K562 (cell line): ENCODE measurements around the gene NUCKS1. TPM values are rescaled to one million over a fixed set of nuclear protein-coding genes. Genes with fewer than 3 reads are reported as not detected.

Experiments
- CHD7 ChIP-seq: fragments of 200-600 bp; sonication (generic); IDR thresholded peaks from one replicate; pipeline ENCODE4 v1.6.1; 2012; ENCODE audit warnings: mild to moderate bottlenecking, low read depth, low read length, inconsistent platforms
- ILK ChIP-seq: fragments of 450-650 bp; IDR thresholded peaks from 2 replicates; pipeline ENCODE4 v1.6.1; 2016; ENCODE audit warnings: missing genetic modification characterization, low read depth, mild to moderate bottlenecking, missing compliant biosample characterization, moderate library complexity, borderline replicate concordance
- NONO ChIP-seq, 2 experiments: fragments of 200-400 bp in 1 of 2; fragments of 450-650 bp in 1 of 2; formaldehyde crosslinking in 1 of 2; IDR thresholded peaks; 2 replicates each; pipeline ENCODE4 v1.6.1; 2017; ENCODE audit warnings: low read depth in 2 of 2, mild to moderate bottlenecking in 2 of 2, moderate library complexity in 2 of 2, low read length in 1 of 2
- SIN3B ChIP-seq: fragments of 450-650 bp; IDR thresholded peaks from 2 replicates; pipeline ENCODE4 v1.6.1; 2017; ENCODE audit warnings: low read depth, mild to moderate bottlenecking, moderate library complexity
- ZNF354B ChIP-seq: fragments of 250-450 bp; sonication (Bioruptor Pico); IDR thresholded peaks from 2 replicates; pipeline ENCODE4 v1.4.0; 2020
- ZNF407 ChIP-seq: fragments of 450-650 bp; IDR thresholded peaks from 2 replicates; pipeline ENCODE4 v1.6.1; 2016; ENCODE audit warnings: low read depth
- polyA plus RNA-seq, 8 experiments: library from polyadenylated mRNA; depleted of rRNA in 4 of 8; stranded (reverse) in 5 of 8; unstranded in 3 of 8; fragments of >200 nt; fragmentation: Nextera tagmentation in 2 of 8; fragmentation: Illumina TruSeq in 1 of 8; extraction: Ambion mirVana in 2 of 8; extraction: Trizol in 1 of 8; gene quantifications; 2 replicates each; pipeline versions ENCODE4 v1.2.1 to v1.2.3, GENCODE V29; 2011 to 2014; ENCODE audit warnings: inconsistent platforms in 1 of 8, missing spikeins in 1 of 8
- total RNA-seq, 7 experiments: library from RNA; depleted of rRNA in 6 of 7; stranded (reverse); fragments of >200 nt in 6 of 7; fragmentation: Illumina TruSeq in 2 of 7; extraction: Trizol in 2 of 7; gene quantifications; 2 replicates each; pipeline versions ENCODE4 v1.2.1 to v1.2.3, GENCODE V29; 2011 to 2021; ENCODE audit warnings: low replicate concordance in 1 of 7

The NUCKS1 gene
- total and polyA plus RNA-seq, 9 of the 15 experiments (the other 6 are each of a cell fraction or from before 2014, with no cell fraction given), result 66.7 to 244 (median 149) TPM

- TF ChIP-seq CHD7, result no peak
- TF ChIP-seq ILK, result 0 out of 2 replicates have a peak, but pooled peaks have one; percentile 7
- no peak for TF ChIP-seq ZNF354B (CRISPR knock-in tag)
- TF ChIP-seq NONO (IDR thresholded peaks at IDR 0.05; ENCODE audit: low read depth in 2 of 2, low read length in 1 of 2), result peak in 1 of 2 experiments; percentile 89; a peak in 2 of 4 replicates
- TF ChIP-seq ZNF407, result peak; percentile 71
- TF ChIP-seq SIN3B, result 0 out of 2 replicates have a peak, but pooled peaks have one; percentile 15
Observed at GRCh38 chr1:205748403-205749233, 1.4 kb downstream of the NUCKS1 start (continued).
